ENCODE results near the gene FUT8. TPM values are rescaled to one million over a fixed set of nuclear protein-coding genes. Genes with fewer than 3 reads are reported as not detected.

Gene FUT8
- polyA plus RNA-seq, 1 of the 3 experiments (the other 2 are of a cell fraction), result 31.7 TPM

DNA sequence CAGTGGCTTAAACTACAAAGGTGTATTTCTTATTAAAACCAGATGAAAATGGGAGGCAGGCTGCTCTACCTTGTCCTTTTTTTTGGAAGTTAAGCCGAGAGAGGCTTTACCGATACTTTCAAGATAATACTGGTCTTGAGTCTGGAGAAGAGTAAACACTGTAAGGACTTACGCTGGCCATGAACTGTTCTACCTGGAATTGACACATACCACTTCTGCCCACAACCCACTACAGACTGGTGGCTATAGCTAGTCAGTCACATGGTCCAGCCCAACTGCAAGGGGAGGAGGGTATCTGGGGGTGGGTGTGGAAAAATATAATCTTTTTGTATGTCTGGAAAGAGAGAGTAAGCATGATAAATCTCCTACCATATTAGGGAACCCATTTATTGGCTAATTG is 4.4 kb upstream of the FUT8 start (continued):
- TF ChIP-seq, protein P1, sequence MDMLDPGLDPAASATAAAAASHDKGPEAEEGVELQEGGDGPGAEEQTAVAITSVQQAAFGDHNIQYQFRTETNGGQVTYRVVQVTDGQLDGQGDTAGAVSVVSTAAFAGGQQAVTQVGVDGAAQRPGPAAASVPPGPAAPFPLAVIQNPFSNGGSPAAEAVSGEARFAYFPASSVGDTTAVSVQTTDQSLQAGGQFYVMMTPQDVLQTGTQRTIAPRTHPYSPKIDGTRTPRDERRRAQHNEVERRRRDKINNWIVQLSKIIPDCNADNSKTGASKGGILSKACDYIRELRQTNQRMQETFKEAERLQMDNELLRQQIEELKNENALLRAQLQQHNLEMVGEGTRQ (IDR thresholded peaks at IDR 0.05; ENCODE audit: borderline replicate concordance, low read depth, low read length), result no peak
- TF ChIP-seq GATA2 (CRISPR knock-in tag; IDR thresholded peaks at IDR 0.05) (no peak), EZH2phosphoT487 (IDR thresholded peaks at IDR 0.05; ENCODE audit: borderline replicate concordance, low read depth) (no peak), FOXJ3 (CRISPR knock-in tag; IDR thresholded peaks at IDR 0.05) (no peak)
- TF ChIP-seq, protein P2, sequence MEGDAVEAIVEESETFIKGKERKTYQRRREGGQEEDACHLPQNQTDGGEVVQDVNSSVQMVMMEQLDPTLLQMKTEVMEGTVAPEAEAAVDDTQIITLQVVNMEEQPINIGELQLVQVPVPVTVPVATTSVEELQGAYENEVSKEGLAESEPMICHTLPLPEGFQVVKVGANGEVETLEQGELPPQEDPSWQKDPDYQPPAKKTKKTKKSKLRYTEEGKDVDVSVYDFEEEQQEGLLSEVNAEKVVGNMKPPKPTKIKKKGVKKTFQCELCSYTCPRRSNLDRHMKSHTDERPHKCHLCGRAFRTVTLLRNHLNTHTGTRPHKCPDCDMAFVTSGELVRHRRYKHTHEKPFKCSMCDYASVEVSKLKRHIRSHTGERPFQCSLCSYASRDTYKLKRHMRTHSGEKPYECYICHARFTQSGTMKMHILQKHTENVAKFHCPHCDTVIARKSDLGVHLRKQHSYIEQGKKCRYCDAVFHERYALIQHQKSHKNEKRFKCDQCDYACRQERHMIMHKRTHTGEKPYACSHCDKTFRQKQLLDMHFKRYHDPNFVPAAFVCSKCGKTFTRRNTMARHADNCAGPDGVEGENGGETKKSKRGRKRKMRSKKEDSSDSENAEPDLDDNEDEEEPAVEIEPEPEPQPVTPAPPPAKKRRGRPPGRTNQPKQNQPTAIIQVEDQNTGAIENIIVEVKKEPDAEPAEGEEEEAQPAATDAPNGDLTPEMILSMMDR (IDR thresholded peaks at IDR 0.05), result no peak

DNA sequence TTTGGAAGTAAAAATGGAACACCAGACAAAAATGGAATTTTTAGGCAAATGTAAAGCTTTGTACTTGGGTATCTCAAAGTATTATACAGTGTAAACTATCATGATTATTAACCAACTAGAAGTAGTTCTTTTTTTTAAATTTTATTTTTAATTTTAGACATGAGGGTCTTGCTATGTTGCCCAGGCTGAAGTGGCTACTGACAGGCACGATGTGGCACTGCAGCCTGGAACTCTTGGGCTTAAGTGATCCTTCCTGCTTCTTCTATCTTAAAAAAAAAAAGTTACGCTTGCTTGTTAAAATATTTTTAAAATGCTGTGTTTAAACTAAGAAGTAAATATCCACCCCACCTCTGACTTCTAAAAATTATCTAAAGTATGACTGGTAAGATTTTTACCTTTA is 1.9 kb upstream of the FUT8 start:
- no peaks in the 10 kb centered on the region for H3K27me3 ChIP-seq (ENCODE audit: insufficient read depth)
- no peak overlapping the region for H3K4me3 ChIP-seq (ENCODE audit: low read depth in 2 of 2, low read length in 1 of 2)
- WGBS (ENCODE audit: low lambda C conversion rate), result 96% methylated on average over 2 of the region's 2 CpGs
- peaks cover 0 to 6% of the 10 kb centered on the region in 2 experiments; a peak in 2 of 4 replicates for H3K4me1 ChIP-seq (ENCODE audit: control insufficient read depth in 1 of 2, insufficient read depth in 2 of 2, low read depth in 1 of 2, low read length in 1 of 2)
- no peaks in the 10 kb centered on the region for H3K36me3 ChIP-seq (replicated peaks in 1 of 2; ENCODE audit: control insufficient read depth in 1 of 2, insufficient read depth in 2 of 2, low read length in 1 of 2)
- no peak for DNase-seq
- POLR2A ChIA-PET, result no interaction called here
- H3K9me3 ChIP-seq, result no peaks in the 10 kb centered on the region
- H2AFZ ChIP-seq (ENCODE audit: low read depth), result peak overlapping the region; percentile 65
- peak overlapping the region in 1 of 2 experiments; percentile 91; a peak in 2 of 4 replicates for H3K27ac ChIP-seq (ENCODE audit: low read depth in 2 of 2, low read length in 1 of 2)
- no peaks in the 10 kb centered on the region for H3K9me2 ChIP-seq
- no peak for TF ChIP-seq FOXM1 (IDR thresholded peaks at IDR 0.05; ENCODE audit: low read depth)
- no peak for TF ChIP-seq JUND (IDR thresholded peaks at IDR 0.05)
- no peak for TF ChIP-seq GATA2 (CRISPR knock-in tag; IDR thresholded peaks at IDR 0.05)
- TF ChIP-seq, protein P2 (IDR thresholded peaks at IDR 0.05), result no peak
- no peak for TF ChIP-seq EZH2phosphoT487 (IDR thresholded peaks at IDR 0.05; ENCODE audit: borderline replicate concordance, low read depth)
- TF ChIP-seq RFX5 (IDR thresholded peaks at IDR 0.05; ENCODE audit: low read length), result no peak
- no peak for TF ChIP-seq FOXJ3 (CRISPR knock-in tag; IDR thresholded peaks at IDR 0.05)
- TF ChIP-seq, protein P3, sequence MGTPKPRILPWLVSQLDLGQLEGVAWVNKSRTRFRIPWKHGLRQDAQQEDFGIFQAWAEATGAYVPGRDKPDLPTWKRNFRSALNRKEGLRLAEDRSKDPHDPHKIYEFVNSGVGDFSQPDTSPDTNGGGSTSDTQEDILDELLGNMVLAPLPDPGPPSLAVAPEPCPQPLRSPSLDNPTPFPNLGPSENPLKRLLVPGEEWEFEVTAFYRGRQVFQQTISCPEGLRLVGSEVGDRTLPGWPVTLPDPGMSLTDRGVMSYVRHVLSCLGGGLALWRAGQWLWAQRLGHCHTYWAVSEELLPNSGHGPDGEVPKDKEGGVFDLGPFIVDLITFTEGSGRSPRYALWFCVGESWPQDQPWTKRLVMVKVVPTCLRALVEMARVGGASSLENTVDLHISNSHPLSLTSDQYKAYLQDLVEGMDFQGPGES (IDR thresholded peaks at IDR 0.05; ENCODE audit: low read depth, low read length), result no peak
- TF ChIP-seq MEF2A (IDR thresholded peaks at IDR 0.05; ENCODE audit: borderline replicate concordance, low read depth), result no peak
- TF ChIP-seq, protein P4, sequence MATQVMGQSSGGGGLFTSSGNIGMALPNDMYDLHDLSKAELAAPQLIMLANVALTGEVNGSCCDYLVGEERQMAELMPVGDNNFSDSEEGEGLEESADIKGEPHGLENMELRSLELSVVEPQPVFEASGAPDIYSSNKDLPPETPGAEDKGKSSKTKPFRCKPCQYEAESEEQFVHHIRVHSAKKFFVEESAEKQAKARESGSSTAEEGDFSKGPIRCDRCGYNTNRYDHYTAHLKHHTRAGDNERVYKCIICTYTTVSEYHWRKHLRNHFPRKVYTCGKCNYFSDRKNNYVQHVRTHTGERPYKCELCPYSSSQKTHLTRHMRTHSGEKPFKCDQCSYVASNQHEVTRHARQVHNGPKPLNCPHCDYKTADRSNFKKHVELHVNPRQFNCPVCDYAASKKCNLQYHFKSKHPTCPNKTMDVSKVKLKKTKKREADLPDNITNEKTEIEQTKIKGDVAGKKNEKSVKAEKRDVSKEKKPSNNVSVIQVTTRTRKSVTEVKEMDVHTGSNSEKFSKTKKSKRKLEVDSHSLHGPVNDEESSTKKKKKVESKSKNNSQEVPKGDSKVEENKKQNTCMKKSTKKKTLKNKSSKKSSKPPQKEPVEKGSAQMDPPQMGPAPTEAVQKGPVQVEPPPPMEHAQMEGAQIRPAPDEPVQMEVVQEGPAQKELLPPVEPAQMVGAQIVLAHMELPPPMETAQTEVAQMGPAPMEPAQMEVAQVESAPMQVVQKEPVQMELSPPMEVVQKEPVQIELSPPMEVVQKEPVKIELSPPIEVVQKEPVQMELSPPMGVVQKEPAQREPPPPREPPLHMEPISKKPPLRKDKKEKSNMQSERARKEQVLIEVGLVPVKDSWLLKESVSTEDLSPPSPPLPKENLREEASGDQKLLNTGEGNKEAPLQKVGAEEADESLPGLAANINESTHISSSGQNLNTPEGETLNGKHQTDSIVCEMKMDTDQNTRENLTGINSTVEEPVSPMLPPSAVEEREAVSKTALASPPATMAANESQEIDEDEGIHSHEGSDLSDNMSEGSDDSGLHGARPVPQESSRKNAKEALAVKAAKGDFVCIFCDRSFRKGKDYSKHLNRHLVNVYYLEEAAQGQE (IDR thresholded peaks at IDR 0.05; ENCODE audit: low read depth, low read length), result no peak
- no peak for TF ChIP-seq RAD21 (IDR thresholded peaks at IDR 0.05; ENCODE audit: low read length)
- no peak for TF ChIP-seq SMC3 (IDR thresholded peaks at IDR 0.05; ENCODE audit: low read depth, low read length)
- TF ChIP-seq YY1 (IDR thresholded peaks at IDR 0.05; ENCODE audit: low read depth), result no peak
- no peak for TF ChIP-seq TAF1 (IDR thresholded peaks at IDR 0.05; ENCODE audit: borderline replicate concordance, low read depth, low read length)
- no peak for TF ChIP-seq POLR2AphosphoS5 (IDR thresholded peaks at IDR 0.05; ENCODE audit: low read depth, low read length)
- no peak for TF ChIP-seq TCF12 (IDR thresholded peaks at IDR 0.05)
- TF ChIP-seq CHD2 (IDR thresholded peaks at IDR 0.05; ENCODE audit: low read length, partially characterized antibody), result no peak
- no peak for TF ChIP-seq NRF1 (IDR thresholded peaks at IDR 0.05; ENCODE audit: low read depth, low read length)
- no peak overlapping the region for H3K9ac ChIP-seq
- peaks cover 28% of the 10 kb centered on the region for H3K79me2 ChIP-seq (ENCODE audit: insufficient read depth)
- no peak overlapping the region; the same call in 1 of the 2 replicates for H3K4me2 ChIP-seq
- CTCF ChIA-PET, result interaction anchor here (0.7 to 8.8 kb wide), 6 partner anchors 97 to 549 kb away, joined by 3 to 174 read pairs (median 27); no protein-coding TSS in a partner anchor
- H4K20me1 ChIP-seq (ENCODE audit: insufficient read depth), result no peaks in the 10 kb centered on the region; the same call in 1 of the 2 replicates
- peaks cover 10% of the 10 kb centered on the region for H3F3A ChIP-seq (replicated peaks; ENCODE audit: insufficient read depth)
